NCI-H146 treated with DMSO at 0.1 percent for 48 hours (cell line): ENCODE results near the gene SGCB.
"Not testable (repeated sequence)": the region's sequence is repeated elsewhere in the genome, so short reads cannot be mapped to it uniquely, and the experiment has no call there.

Experiments used
- DNase-seq: peaks from one replicate; lab custom pipeline; 2025; ENCODE audit not compliant: unreplicated experiment; lab: John Stamatoyannopoulos, UW

SGCB gene

GRCh38 chr4:52038103-52038912, at the start of gene SGCB:
SGCB (minus strand) TSS chr4:52038299; CDS start chr4:52038259, 40 bp downstream.
- peak; percentile 81 for DNase-seq

- DNase-seq: not testable (repeated sequence)
Measured at GRCh38 chr4:52086425-52086824, 48.3 kb upstream of the SGCB start.

GRCh38 chr4:52081216-52081615, 43.1 kb upstream of the SGCB start:
- no peak for DNase-seq

- no peak for DNase-seq
Measured at GRCh38 chr4:52079659-52080058, 41.6 kb upstream of the SGCB start.

GRCh38 chr4:52076731-52077130, 38.6 kb upstream of the SGCB start:
- DNase-seq: no peak

GRCh38 chr4:52071791-52072546, 33.9 kb upstream of the SGCB start:
- DNase-seq: no peak

- no peak for DNase-seq
Measured at GRCh38 chr4:52069571-52069970, 31.5 kb upstream of the SGCB start.

GRCh38 chr4:52059372-52059771, 21.3 kb upstream of the SGCB start:
- DNase-seq: no peak

GRCh38 chr4:52058275-52058674, 20.2 kb upstream of the SGCB start:
- DNase-seq: no peak

- DNase-seq: no peak
Measured at GRCh38 chr4:52057196-52057595, 19.1 kb upstream of the SGCB start.

GRCh38 chr4:52054254-52054653, 16.2 kb upstream of the SGCB start:
- no peak for DNase-seq

- no peak for DNase-seq
Measured at GRCh38 chr4:52052475-52052780, 14.3 kb upstream of the SGCB start.

GRCh38 chr4:52051615-52052474, 13.7 kb upstream of the SGCB start:
- peak; percentile 85 for DNase-seq

- no peak for DNase-seq
Measured at GRCh38 chr4:52051213-52051614, 13.1 kb upstream of the SGCB start, which contains the start of gene SPATA18. SPATA18 (plus strand) TSS chr4:52051304; CDS start chr4:52051705, 401 bp downstream.

GRCh38 chr4:52049266-52049665, 11.2 kb upstream of the SGCB start:
- DNase-seq: no peak

- no peak for DNase-seq
Measured at GRCh38 chr4:52045028-52045427, 6.9 kb upstream of the SGCB start.

- peak; percentile 29 for DNase-seq
Measured at GRCh38 chr4:52037689-52038102, 403 bp downstream of the SGCB start.

GRCh38 chr4:52036886-52037530, 1.1 kb downstream of the SGCB start:
- no peak for DNase-seq

GRCh38 chr4:52035190-52035589, 2.9 kb downstream of the SGCB start:
- DNase-seq: no peak

GRCh38 chr4:52032005-52032404, 6.1 kb downstream of the SGCB start:
- no peak for DNase-seq

GRCh38 chr4:52028970-52029369, 9.1 kb downstream of the SGCB start:
- DNase-seq: no peak
